Neural progenitor cell (in vitro differentiated cells): ENCODE results near the gene GPX3. TPM values are rescaled to one million over a fixed set of nuclear protein-coding genes. Genes with fewer than 3 reads are reported as not detected.

Experiments
- DNase-seq: peaks from one replicate; pipeline ENCODE4 v3.0.0-alpha.2; 2016; ENCODE audit warnings: low spot score
- H2AFZ ChIP-seq: fragments of 200-600 bp; sonication (generic); replicated peaks from 2 replicates; pipeline ENCODE4 v1.6.1; 2016; ENCODE audit warnings: antibody characterized with exemption
- H3F3A ChIP-seq: fragments of 200-600 bp; sonication (generic); 2 replicates; pipeline ENCODE4 v1.6.1; 2016; ENCODE audit warnings: antibody characterized with exemption, low read depth
- H3K27ac ChIP-seq: fragments of 200-600 bp; sonication (generic); 2 replicates; pipeline ENCODE4 v1.5.1; 2016; ENCODE audit warnings: mild to moderate bottlenecking
- H3K27me3 ChIP-seq: fragments of 200-600 bp; sonication (generic); 2 replicates; pipeline ENCODE4 v1.6.1; 2016; ENCODE audit warnings: mild to moderate bottlenecking, moderate library complexity
- H3K36me3 ChIP-seq: fragments of 200-600 bp; sonication (generic); 2 replicates; pipeline ENCODE4 v1.5.1; 2016
- H3K4me1 ChIP-seq: fragments of 200-600 bp; sonication (generic); 2 replicates; pipeline ENCODE4 v1.6.1; 2016; ENCODE audit warnings: mixed run types
- H3K4me2 ChIP-seq: fragments of 200-600 bp; sonication (generic); 2 replicates; pipeline ENCODE4 v1.6.1; 2016
- H3K4me3 ChIP-seq: fragments of 200-600 bp; sonication (generic); 2 replicates; pipeline ENCODE4 v1.5.1; 2016
- H3K79me2 ChIP-seq: fragments of 200-600 bp; sonication (generic); 2 replicates; pipeline ENCODE4 v1.6.1; 2016; ENCODE audit warnings: low read depth
- H3K9ac ChIP-seq: fragments of 200-600 bp; sonication (generic); 2 replicates; pipeline ENCODE4 v1.6.1; 2016
- H3K9me3 ChIP-seq: fragments of 200-600 bp; sonication (generic); 2 replicates; pipeline ENCODE4 v1.5.1; 2016; ENCODE audit warnings: low read depth
- H4K20me1 ChIP-seq: fragments of 200-600 bp; sonication (generic); 2 replicates; pipeline ENCODE4 v1.6.1; 2016; ENCODE audit warnings: low read depth
- H3K27ac Mint-ChIP-seq: 3 replicates; pipeline ENCODE4 v1.8.0; 2021; ENCODE audit warnings: mixed read lengths
- H3K27me3 Mint-ChIP-seq: 2 replicates; pipeline ENCODE4 v1.8.0; 2022; ENCODE audit warnings: low read depth, mild to moderate bottlenecking, inconsistent platforms, moderate library complexity, mixed read lengths; ENCODE audit not compliant: insufficient read depth
- H3K36me3 Mint-ChIP-seq: 3 replicates; pipeline ENCODE4 v1.8.0; 2021; ENCODE audit warnings: mixed read lengths
- H3K4me1 Mint-ChIP-seq: 3 replicates; pipeline ENCODE4 v1.8.0; 2021; ENCODE audit warnings: mixed read lengths
- H3K4me3 Mint-ChIP-seq: 3 replicates; pipeline ENCODE4 v1.8.0; 2021; ENCODE audit warnings: mild to moderate bottlenecking, moderate library complexity, mixed read lengths
- H3K9me3 Mint-ChIP-seq: 3 replicates; pipeline ENCODE4 v1.8.0; 2020; ENCODE audit warnings: mixed read lengths
- CTCF ChIP-seq: fragments of 200-600 bp; sonication (generic); IDR thresholded peaks from 2 replicates; pipeline ENCODE4 v1.5.1; 2017; ENCODE audit warnings: antibody characterized with exemption, mild to moderate bottlenecking
- EZH2 ChIP-seq: fragments of 200-600 bp; sonication (generic); IDR thresholded peaks from 2 replicates; pipeline ENCODE4 v1.6.1; 2017; ENCODE audit warnings: antibody characterized with exemption, mild to moderate bottlenecking, moderate library complexity
- EZH2phosphoT487 ChIP-seq: fragments of 200-600 bp; sonication (generic); IDR thresholded peaks from 2 replicates; pipeline ENCODE4 v1.6.1; 2017; ENCODE audit warnings: antibody characterized with exemption
- total RNA-seq: library from RNA; depleted of rRNA; stranded (reverse); fragments of >200 nt; gene quantifications from 2 replicates; pipeline ENCODE4 v1.2.3, GENCODE V29; 2015; ENCODE audit warnings: low replicate concordance

GPX3 gene
- total RNA-seq, 1 donor from 2014 or later = 17.9 TPM

DNA sequence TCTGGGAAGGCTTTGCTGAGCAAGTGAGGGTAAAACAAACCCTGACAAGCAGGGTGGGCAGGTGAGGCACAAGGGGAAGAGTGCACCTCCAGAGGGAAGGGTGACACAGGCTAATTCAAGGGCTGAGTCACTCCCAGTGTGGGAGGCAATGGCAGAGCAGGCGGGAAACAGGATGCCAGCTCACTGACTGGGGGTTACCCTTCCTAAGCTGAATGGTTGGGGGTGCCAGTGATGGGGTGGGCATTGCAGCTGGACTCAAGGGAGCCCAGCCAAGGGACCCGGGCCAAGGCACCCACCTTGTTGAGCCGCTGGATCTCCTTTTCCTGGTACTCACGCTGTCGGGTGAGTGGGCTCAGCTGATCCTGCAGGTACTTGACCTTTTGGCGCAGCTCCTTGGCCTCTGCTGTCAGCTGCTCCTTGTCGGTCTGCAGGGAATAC, 18.4 kb downstream of the GPX3 start:
- Histone ChIP-seq H3K27me3 (no peaks in the 10 kb centered on the region), H3K27ac (no peak overlapping the region), H3K9ac (no peak overlapping the region), H3K4me2 (no peak overlapping the region), H3K4me3 (no peak overlapping the region), H3F3A (no peaks in the 10 kb centered on the region), H3K79me2 (no peaks in the 10 kb centered on the region), H2AFZ (no peak overlapping the region), H3K36me3 (no peaks in the 10 kb centered on the region), H3K4me1 (no peaks in the 10 kb centered on the region), H3K9me3 (no peaks in the 10 kb centered on the region), H4K20me1 (no peaks in the 10 kb centered on the region)
- TF ChIP-seq EZH2 = no peak
- no peak for TF ChIP-seq EZH2phosphoT487
- TF ChIP-seq CTCF = no peak
- Mint-ChIP-seq H3K27me3 (no peaks in the 10 kb centered on the region), H3K4me3 (no peak overlapping the region), H3K9me3 (no peaks in the 10 kb centered on the region), H3K36me3 (peaks cover 29% of the 10 kb centered on the region), H3K4me1 (no peaks in the 10 kb centered on the region), H3K27ac (no peak overlapping the region)
- DNase-seq = no peak

DNA sequence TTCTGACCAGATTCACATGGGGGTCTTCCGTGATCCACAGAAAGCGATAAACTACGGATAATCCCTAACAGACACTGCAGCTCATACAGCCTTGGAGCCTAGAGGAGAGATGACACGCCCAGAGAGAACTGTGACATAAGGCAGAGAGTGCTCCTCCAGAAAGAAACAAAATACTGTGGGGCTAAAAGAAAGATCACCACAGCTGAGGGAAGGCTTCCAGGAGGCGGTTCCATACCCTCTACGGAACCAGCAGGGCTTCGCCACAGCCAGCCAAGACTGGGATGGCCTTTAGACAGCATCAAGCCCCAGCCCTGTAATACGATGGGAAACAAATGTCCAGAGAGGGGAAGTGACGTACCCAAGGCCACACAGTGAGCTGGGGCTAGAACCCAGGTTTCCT, 19.3 kb downstream of the GPX3 start:
- Mint-ChIP-seq H3K27ac (no peak overlapping the region), H3K27me3 (no peaks in the 10 kb centered on the region), H3K36me3 (peaks cover 24% of the 10 kb centered on the region), H3K4me3 (no peak overlapping the region), H3K4me1 (no peaks in the 10 kb centered on the region), H3K9me3 (no peaks in the 10 kb centered on the region)
- no peaks in the 10 kb centered on the region for H4K20me1 ChIP-seq
- H3K27me3 ChIP-seq = no peaks in the 10 kb centered on the region
- no peak for TF ChIP-seq CTCF
- no peak for TF ChIP-seq EZH2phosphoT487
- no peak for TF ChIP-seq EZH2
- H3K79me2 ChIP-seq = no peaks in the 10 kb centered on the region
- no peak for DNase-seq
- no peak overlapping the region for H3K4me3 ChIP-seq
- H3K4me2 ChIP-seq = no peak overlapping the region
- no peak overlapping the region for H3K27ac ChIP-seq
- no peaks in the 10 kb centered on the region for H3K9me3 ChIP-seq
- no peaks in the 10 kb centered on the region for H3K36me3 ChIP-seq
- no peaks in the 10 kb centered on the region for H3F3A ChIP-seq
- no peak overlapping the region for H3K9ac ChIP-seq
- no peaks in the 10 kb centered on the region for H3K4me1 ChIP-seq
- no peak overlapping the region for H2AFZ ChIP-seq

DNA sequence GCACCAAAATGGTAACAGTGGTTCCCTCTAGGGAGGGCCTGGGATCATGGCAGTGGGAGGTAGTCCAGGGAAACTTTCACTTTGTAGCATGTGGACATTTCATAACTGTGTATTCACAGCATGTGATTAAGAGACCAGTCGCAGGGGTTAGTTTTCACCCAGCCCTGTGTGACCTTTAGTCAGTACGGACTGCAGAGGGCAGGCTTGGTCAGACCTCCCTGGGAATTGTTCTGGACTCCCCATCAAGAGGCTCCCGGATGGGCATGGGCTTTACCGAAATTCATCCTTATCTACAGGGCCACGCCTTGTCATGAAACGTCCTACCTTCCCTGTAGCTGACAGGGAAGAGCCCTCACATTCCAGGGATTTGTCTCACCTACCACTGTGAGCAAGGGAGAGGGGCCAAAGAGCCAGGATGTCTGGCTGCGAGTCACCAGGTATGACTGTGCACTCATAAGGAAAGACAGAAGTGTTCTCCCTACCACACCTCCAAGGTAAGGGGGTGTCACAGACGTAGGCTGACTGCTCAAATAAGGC, 19.9 kb downstream of the GPX3 start:
- TF ChIP-seq EZH2phosphoT487 (no peak), CTCF (no peak), EZH2 (no peak)
- H3K4me2 ChIP-seq = no peak overlapping the region
- no peaks in the 10 kb centered on the region for H3F3A ChIP-seq
- no peaks in the 10 kb centered on the region for H3K4me1 ChIP-seq
- Mint-ChIP-seq H3K4me1 (no peaks in the 10 kb centered on the region), H3K27me3 (no peaks in the 10 kb centered on the region), H3K36me3 (peaks cover 24% of the 10 kb centered on the region), H3K27ac (no peak overlapping the region), H3K4me3 (no peak overlapping the region), H3K9me3 (no peaks in the 10 kb centered on the region)
- H3K9me3 ChIP-seq = no peaks in the 10 kb centered on the region
- H4K20me1 ChIP-seq = no peaks in the 10 kb centered on the region
- no peaks in the 10 kb centered on the region for H3K79me2 ChIP-seq
- no peak overlapping the region for H3K4me3 ChIP-seq
- no peak overlapping the region for H3K9ac ChIP-seq
- no peak for DNase-seq
- no peaks in the 10 kb centered on the region for H3K36me3 ChIP-seq
- no peak overlapping the region for H2AFZ ChIP-seq
- no peaks in the 10 kb centered on the region for H3K27me3 ChIP-seq
- H3K27ac ChIP-seq = no peak overlapping the region
